HepG2 (cell line): ENCODE data around the gene PHLPP2. TPM values are rescaled to one million over a fixed set of nuclear protein-coding genes. Genes with fewer than 3 reads are reported as not detected.

ENCODE experiments used
- ELF3 ChIP-seq: IDR thresholded peaks from 2 replicates; pipeline ENCODE4 v1.6.1; 2016; ENCODE audit warnings: missing genetic modification reagents, missing compliant biosample characterization
- KIAA2018 ChIP-seq: sonication (generic); formaldehyde crosslinking; IDR thresholded peaks from 2 replicates; pipeline ENCODE4 v1.5.0; 2020; ENCODE audit warnings: mild to moderate bottlenecking, missing genetic modification reagents, borderline replicate concordance
- polyA plus RNA-seq, 8 experiments: library from polyadenylated mRNA; depleted of rRNA in 3 of 8; stranded (reverse) in 7 of 8; unstranded in 1 of 8; fragments of >200 nt; fragmentation: Illumina TruSeq in 4 of 8; extraction: Trizol in 4 of 8; gene quantifications; 2 replicates each; pipeline versions ENCODE4 v1.2.1 to v1.2.3, GENCODE V29; 2011 to 2016; ENCODE audit warnings: low read depth in 4 of 8, missing spikeins in 1 of 8, mixed read lengths in 1 of 8; ENCODE audit not compliant: insufficient read depth in 1 of 8
- total RNA-seq, 5 experiments: library from RNA; depleted of rRNA; stranded (reverse); fragments of >200 nt; fragmentation: Illumina TruSeq; extraction: Trizol; gene quantifications; 2 replicates each; pipeline ENCODE4 v1.2.3, GENCODE V29; 2016; ENCODE audit warnings: low read depth in 1 of 5
- TF ChIP-seq, protein P1 (sequence below): IDR thresholded peaks from 2 replicates; pipeline ENCODE4 v1.6.1; 2016

PHLPP2 gene
- total and polyA plus RNA-seq, 2 of the 13 experiments (the other 11 are each of a cell fraction or from before 2014, with no cell fraction given) = 8.9 TPM

DNA sequence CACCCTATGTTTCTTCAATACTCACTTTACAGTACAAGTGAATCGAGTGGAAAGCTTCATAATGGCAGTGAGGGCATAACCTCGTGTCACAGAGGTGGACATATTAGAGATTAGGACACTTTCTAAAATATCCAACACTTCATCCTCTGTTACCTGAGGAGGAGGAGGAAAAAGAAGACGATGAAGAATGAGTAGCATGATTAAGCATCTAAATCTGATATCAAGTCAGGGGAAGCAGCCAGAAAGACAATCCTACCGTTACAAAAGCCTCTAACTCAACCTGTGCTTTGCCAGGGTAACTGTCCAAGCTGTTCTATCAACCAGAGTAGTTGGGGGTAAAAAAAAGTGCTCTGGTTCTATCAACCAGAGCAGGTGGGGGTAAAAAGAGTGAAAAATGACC, 23.7 kb upstream of the PHLPP2 start (continued):
- TF ChIP-seq KIAA2018 (CRISPR knock-in tag) (no peak), ELF3 (CRISPR knock-in tag) (no peak)
- TF ChIP-seq, protein P1, sequence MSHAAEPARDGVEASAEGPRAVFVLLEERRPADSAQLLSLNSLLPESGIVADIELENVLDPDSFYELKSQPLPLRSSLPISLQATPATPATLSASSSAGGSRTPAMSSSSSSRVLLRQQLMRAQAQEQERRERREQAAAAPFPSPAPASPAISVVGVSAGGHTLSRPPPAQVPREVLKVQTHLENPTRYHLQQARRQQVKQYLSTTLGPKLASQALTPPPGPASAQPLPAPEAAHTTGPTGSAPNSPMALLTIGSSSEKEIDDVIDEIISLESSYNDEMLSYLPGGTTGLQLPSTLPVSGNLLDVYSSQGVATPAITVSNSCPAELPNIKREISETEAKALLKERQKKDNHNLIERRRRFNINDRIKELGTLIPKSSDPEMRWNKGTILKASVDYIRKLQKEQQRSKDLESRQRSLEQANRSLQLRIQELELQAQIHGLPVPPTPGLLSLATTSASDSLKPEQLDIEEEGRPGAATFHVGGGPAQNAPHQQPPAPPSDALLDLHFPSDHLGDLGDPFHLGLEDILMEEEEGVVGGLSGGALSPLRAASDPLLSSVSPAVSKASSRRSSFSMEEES = no peak
